Activated T-helper 17 cell treated with anti-CD3 and anti-CD28 coated beads, Interleukin-2, amount 50 U/mL, for 72 hours (primary cell): ENCODE measurements around the gene E2F1. TPM values are rescaled to one million over a fixed set of nuclear protein-coding genes. Genes with fewer than 3 reads are reported as not detected.

Experiments used
- ATAC-seq: fragments of 150-1000 bp; cut with Tn5 transposase; replicated peaks from 2 replicates; pipeline ENCODE4 v1.10.0; 2021; ENCODE audit warnings: mild to moderate bottlenecking, moderate library complexity
- H3K27ac Mint-ChIP-seq: one replicate; pipeline ENCODE4 v1.8.0; 2022; ENCODE audit warnings: mixed read lengths
- H3K27me3 Mint-ChIP-seq: one replicate; pipeline ENCODE4 v1.8.0; 2022; ENCODE audit warnings: mixed read lengths
- H3K36me3 Mint-ChIP-seq: one replicate; pipeline ENCODE4 v1.8.0; 2022; ENCODE audit warnings: low read depth, mild to moderate bottlenecking, mixed read lengths
- H3K4me1 Mint-ChIP-seq: one replicate; pipeline ENCODE4 v1.8.0; 2022; ENCODE audit warnings: mixed read lengths
- H3K4me3 Mint-ChIP-seq: one replicate; pipeline ENCODE4 v1.8.0; 2022; ENCODE audit warnings: mild to moderate bottlenecking, mixed read lengths
- H3K9me3 Mint-ChIP-seq: one replicate; pipeline ENCODE4 v1.8.0; 2022; ENCODE audit warnings: mixed read lengths
- total RNA-seq, 2 donors: library from RNA; stranded (reverse); gene quantifications; one replicate each; pipeline ENCODE4 v1.2.3, GENCODE V29; 2022

Gene E2F1
- total RNA-seq, 2 donors from 2014 or later, result 40.2 to 65.4 TPM

- peaks cover 6% of the 10 kb centered on the region for H3K36me3 Mint-ChIP-seq
- ATAC-seq, result peak; percentile 99
- H3K9me3 Mint-ChIP-seq, result peaks cover 4% of the 10 kb centered on the region
- peak within 1 kb of the TSS; percentile 68 for H3K4me3 Mint-ChIP-seq
- H3K27me3 Mint-ChIP-seq, result no peaks in the 10 kb centered on the region
- peak within 1 kb of the TSS; percentile 49 for H3K27ac Mint-ChIP-seq
- peaks cover 9% of the 10 kb centered on the region for H3K4me1 Mint-ChIP-seq
These were observed 34.0 kb upstream of the E2F1 start, which contains the start of gene PXMP4 for GRCh38 chr20:33719989-33720709. TSS of gene PXMP4 (minus strand) at chr20:33720310. CDS start at chr20:33720207, 103 bp downstream.

DNA sequence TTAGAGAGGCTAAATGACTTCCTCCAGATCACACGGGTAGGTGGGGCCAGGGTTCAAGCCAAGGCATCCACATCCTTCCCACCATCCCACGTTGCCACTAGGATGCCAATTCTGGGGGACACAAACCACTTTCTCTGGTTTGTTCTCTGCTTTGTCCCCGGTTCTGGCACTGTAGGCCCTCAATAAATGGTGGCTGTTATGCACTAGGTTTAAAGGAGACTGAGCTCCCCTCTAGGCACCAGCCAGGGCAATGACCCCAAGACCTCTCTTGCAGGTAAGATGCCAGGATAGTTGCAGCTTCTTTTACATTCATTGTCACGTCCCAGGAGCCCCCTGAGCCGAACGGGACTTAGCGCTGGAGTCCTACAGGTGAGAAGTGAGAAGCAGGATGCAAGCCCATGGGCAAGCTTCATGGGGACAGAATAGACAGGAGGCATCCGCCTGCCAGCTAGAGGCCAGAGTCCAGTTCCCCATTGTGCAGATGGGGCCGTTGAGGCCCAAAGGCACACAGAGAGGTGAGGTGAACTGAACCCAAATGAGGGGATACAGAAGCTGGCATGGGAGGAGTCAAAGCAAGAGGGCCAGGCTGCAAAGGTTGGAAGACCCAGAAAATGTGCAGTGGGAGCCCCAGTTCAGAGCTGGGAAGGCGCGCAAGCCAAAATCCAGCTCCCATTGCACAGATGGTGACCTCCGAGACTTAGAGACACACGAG, 33.2 kb upstream of the E2F1 start:
- Mint-ChIP-seq H3K36me3 (peaks cover 6% of the 10 kb centered on the region), H3K9me3 (peaks cover 4% of the 10 kb centered on the region), H3K27ac (peak overlapping the region; percentile 49), H3K4me3 (peak overlapping the region; percentile 68), H3K4me1 (peaks cover 9% of the 10 kb centered on the region), H3K27me3 (no peaks in the 10 kb centered on the region)
- ATAC-seq, result no peak

DNA sequence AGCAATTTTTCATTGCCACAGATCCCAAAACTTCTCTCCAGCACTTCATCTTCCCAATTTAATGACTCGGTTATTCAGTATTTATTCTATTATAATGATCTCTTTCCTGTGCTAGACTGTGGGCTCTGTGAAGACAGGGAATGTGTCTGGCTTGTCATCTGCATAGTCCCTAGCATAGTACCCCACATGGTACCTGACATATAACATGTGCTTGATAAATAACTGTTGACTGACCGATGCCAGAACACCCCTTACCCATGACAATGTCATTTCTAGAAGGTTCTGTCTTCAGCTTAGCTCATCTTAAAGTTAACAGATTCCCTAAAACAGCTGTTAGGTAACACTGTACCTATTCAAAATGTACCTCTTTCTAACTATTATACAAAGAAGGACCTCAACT, 30.3 kb upstream of the E2F1 start:
- Mint-ChIP-seq H3K27me3 (no peaks in the 10 kb centered on the region), H3K27ac (peak overlapping the region; percentile 48), H3K9me3 (peaks cover 4% of the 10 kb centered on the region), H3K4me1 (peaks cover 9% of the 10 kb centered on the region), H3K4me3 (no peak overlapping the region), H3K36me3 (peaks cover 32% of the 10 kb centered on the region)
- ATAC-seq, result no peak

GRCh38 chr20:33713865-33714367, 27.7 kb upstream of the E2F1 start:
- Mint-ChIP-seq H3K4me3 (no peak overlapping the region), H3K4me1 (peaks cover 26% of the 10 kb centered on the region), H3K36me3 (peaks cover 42% of the 10 kb centered on the region)

GRCh38 chr20:33711446-33711738, 25.2 kb upstream of the E2F1 start:
- no peaks in the 10 kb centered on the region for H3K9me3 Mint-ChIP-seq
- H3K27ac Mint-ChIP-seq, result peak overlapping the region; percentile 8
- H3K4me1 Mint-ChIP-seq, result peaks cover 21% of the 10 kb centered on the region
- no peak overlapping the region for H3K4me3 Mint-ChIP-seq
- no peaks in the 10 kb centered on the region for H3K27me3 Mint-ChIP-seq
- peaks cover 51% of the 10 kb centered on the region for H3K36me3 Mint-ChIP-seq
- ATAC-seq, result no peak

More at GRCh38 chr20:33713865-33714367, 27.7 kb upstream of the E2F1 start:
- Mint-ChIP-seq H3K9me3 (no peaks in the 10 kb centered on the region), H3K27ac (no peak overlapping the region), H3K27me3 (no peaks in the 10 kb centered on the region)
- ATAC-seq, result no peak

- Mint-ChIP-seq H3K27ac (peak overlapping the region; percentile 8), H3K27me3 (no peaks in the 10 kb centered on the region), H3K4me1 (peaks cover 21% of the 10 kb centered on the region), H3K36me3 (peaks cover 45% of the 10 kb centered on the region), H3K4me3 (no peak overlapping the region), H3K9me3 (no peaks in the 10 kb centered on the region)
- ATAC-seq, result no peak
These were observed 24.7 kb upstream of the E2F1 start for GRCh38 chr20:33710681-33711445.

DNA sequence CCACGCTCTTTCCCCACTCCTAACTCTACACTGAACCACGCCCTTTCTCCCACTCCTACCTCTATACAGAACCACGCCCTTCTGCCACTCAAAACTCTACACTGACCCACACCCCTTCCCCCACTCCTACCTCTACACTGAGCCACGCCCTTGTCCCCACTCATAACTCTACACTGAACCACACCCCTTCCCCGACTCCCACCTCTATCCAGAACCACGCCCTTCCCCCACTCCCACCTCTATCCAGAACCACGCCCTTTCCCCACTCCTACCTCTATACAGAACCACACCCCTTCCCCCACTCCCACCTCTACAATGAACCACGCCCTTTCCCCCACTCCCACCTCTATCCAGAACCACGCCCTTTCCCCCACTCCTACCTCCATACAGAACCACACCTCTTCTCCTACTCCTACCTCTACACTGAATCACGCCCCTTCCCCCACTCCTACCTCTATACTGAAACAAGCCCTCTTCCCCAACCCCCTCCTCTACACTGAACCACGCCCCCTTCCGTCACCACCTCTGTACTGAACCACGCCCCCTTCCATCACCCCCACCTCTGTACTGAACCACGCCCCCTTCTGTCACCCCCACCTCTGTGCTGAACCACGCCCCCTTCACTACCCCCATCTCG, 23.8 kb upstream of the E2F1 start:
- Mint-ChIP-seq H3K4me3 (no peak overlapping the region), H3K27ac (no peak overlapping the region), H3K9me3 (no peaks in the 10 kb centered on the region), H3K27me3 (no peaks in the 10 kb centered on the region), H3K36me3 (peaks cover 44% of the 10 kb centered on the region), H3K4me1 (peaks cover 21% of the 10 kb centered on the region)
- ATAC-seq, result peak; percentile 52

DNA sequence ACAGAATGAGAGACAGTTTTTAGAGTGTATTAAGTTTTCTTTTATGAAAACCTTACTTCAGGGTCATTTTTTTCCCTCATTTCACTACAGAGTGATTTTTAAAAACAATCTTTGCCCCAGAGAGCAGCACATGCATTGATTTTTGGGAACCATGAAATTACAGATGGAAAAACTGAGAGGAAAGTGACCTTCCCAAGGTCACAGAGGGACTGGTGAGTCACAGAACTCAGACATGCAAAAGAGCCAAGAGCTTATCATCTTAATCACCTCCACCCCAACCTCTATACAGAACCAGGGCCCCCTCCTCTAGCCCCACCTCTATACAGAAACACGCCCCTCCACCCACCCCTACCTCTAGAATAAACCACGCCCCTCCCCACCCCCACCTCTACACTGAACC, 23.2 kb upstream of the E2F1 start:
- Mint-ChIP-seq H3K36me3 (peaks cover 44% of the 10 kb centered on the region), H3K27me3 (no peaks in the 10 kb centered on the region), H3K27ac (no peak overlapping the region), H3K9me3 (no peaks in the 10 kb centered on the region), H3K4me1 (peaks cover 21% of the 10 kb centered on the region), H3K4me3 (no peak overlapping the region)
- ATAC-seq, result peak; percentile 78

DNA sequence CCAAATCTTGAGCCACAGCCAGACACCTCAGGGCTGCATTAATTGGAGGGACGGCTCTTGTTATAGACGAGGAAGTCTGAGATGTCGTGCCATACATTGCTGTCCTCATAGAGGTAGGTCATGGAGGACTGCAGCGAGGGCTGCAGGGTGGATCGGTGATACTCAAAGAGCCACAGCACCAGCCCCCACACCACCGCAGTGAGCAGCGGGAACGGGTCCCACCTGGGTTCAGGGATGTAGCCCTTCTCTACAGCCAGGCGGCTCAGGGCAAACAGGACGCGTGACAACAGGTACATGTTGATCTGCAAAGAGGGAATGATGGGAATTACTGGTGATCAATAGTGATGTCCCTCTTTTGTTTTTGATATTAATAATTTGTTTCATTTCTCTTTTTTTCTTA, 21.5 kb upstream of the E2F1 start:
- Mint-ChIP-seq H3K27me3 (no peaks in the 10 kb centered on the region), H3K9me3 (no peaks in the 10 kb centered on the region), H3K27ac (peak overlapping the region; percentile 54), H3K36me3 (peaks cover 30% of the 10 kb centered on the region), H3K4me1 (peaks cover 21% of the 10 kb centered on the region), H3K4me3 (no peak overlapping the region)
- ATAC-seq, result no peak

GRCh38 chr20:33704197-33704924, 18.2 kb upstream of the E2F1 start:
- Mint-ChIP-seq H3K9me3 (no peaks in the 10 kb centered on the region), H3K4me3 (no peak overlapping the region), H3K4me1 (peaks cover 4% of the 10 kb centered on the region), H3K36me3 (peaks cover 9% of the 10 kb centered on the region), H3K27ac (no peak overlapping the region), H3K27me3 (no peaks in the 10 kb centered on the region)
- no peak for ATAC-seq

- H3K27ac Mint-ChIP-seq, result no peak overlapping the region
- no peak for ATAC-seq
- no peaks in the 10 kb centered on the region for H3K27me3 Mint-ChIP-seq
- H3K9me3 Mint-ChIP-seq, result no peaks in the 10 kb centered on the region
- H3K4me1 Mint-ChIP-seq, result no peaks in the 10 kb centered on the region
- peaks cover 9% of the 10 kb centered on the region for H3K36me3 Mint-ChIP-seq
- no peak overlapping the region for H3K4me3 Mint-ChIP-seq
These were observed 17.4 kb upstream of the E2F1 start for GRCh38 chr20:33703498-33704137.

- no peak overlapping the region for H3K27ac Mint-ChIP-seq
- H3K27me3 Mint-ChIP-seq, result no peaks in the 10 kb centered on the region
- no peak overlapping the region for H3K4me3 Mint-ChIP-seq
- no peaks in the 10 kb centered on the region for H3K9me3 Mint-ChIP-seq
- no peaks in the 10 kb centered on the region for H3K4me1 Mint-ChIP-seq
- ATAC-seq, result no peak
- peaks cover 9% of the 10 kb centered on the region for H3K36me3 Mint-ChIP-seq
These were observed 16.7 kb upstream of the E2F1 start for GRCh38 chr20:33702861-33703260.

DNA sequence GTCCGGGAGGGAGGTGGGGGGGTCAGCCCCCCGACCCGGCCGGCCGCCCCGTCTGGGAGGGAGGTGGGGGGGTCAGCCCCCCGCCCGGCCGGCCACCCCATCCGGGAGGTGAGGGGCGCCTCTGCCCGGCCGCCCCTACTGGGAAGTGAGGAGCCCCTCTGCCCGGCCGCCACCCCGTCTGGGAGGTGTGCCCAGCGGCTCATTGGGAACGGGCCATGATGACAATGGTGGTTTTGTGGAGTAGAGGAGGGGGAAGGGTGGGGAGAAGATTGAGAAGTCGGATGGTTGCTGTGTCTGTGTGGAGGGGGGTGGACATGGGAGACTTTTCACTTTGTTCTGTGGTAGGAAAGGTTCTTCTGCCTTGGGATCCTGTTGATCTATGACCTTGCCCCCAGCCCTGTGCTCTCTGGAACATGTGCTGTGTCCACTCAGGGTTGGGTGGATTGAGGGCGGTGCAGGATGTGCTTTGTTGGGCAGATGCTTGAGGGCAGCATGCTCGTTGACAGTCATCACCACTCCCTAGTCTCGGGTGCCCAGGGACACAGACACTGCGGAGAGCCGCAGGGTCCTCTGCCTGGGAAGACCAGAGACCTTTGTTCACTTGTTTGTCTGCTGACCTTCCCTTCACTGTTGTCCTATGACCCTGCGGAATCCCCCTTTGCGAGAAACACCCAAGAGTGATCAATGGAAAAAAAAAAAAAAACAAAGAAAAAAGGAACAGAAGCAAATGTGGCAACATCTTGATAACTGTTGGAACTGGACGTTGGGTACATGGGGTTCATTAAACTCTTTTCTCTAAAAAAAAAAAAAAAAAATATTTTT, 15.7 kb upstream of the E2F1 start:
- Mint-ChIP-seq H3K27me3 (no peaks in the 10 kb centered on the region), H3K36me3 (no peaks in the 10 kb centered on the region), H3K9me3 (no peaks in the 10 kb centered on the region), H3K4me3 (no peak overlapping the region), H3K4me1 (no peaks in the 10 kb centered on the region), H3K27ac (no peak overlapping the region)
- no peak for ATAC-seq
